ENCODE measurements around the gene RAB34.
"Not testable (repeated sequence)": the region's sequence is repeated elsewhere in the genome, so short reads cannot be mapped to it uniquely, and the experiment has no call there.

The RAB34 gene

DNA sequence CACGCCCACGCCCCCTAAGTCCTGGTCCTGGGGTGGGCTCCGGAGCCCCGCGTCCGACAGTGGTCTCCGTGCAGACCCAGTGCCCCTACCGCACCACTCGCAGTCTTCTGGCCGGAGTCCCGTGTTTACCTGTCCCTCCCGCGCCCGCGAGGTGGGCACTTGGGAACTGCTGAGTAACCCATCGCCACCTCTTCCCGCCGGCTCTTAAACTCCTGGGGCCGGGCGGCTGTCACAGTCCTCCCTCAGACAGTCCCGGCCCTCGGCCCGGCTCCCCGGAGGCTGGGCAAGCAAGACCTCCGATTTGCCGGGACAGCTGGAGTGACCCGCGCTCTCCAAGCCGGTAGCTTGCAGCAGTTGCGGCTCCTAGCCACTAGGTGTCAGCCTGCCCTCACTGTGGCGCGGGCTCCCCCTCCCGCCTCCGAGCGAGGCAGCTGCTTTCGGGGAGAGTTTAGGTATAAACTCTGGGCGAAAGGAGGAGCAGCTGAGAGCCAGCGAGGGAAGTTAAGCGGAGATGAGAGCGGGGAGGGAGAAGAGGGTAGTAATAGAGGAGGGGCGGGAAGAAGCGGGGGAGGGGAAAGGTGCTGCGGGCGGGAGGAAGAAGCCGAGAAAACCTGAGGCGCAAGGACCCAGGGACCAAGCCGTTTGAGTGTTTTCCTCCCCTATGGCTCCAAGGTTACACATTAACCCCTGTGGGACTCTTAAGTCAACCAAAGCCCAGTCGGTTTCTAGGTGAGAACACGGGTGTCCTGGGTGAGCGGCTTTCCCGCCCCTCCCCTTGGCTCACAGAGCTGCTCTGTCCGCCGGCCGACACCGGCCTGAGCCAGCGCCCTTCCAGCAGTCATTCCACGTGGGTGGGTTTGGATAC is 9.2 kb upstream of the RAB34 start:
- peak; percentile 88 for DNase-seq

- peak; percentile 59 for DNase-seq
Observed at GRCh38 chr17:28726226-28726626, 8.6 kb upstream of the RAB34 start, which contains the start of gene TLCD1. TLCD1 (minus strand) TSS chr17:28726233; CDS start chr17:28726097, 136 bp downstream.

DNA sequence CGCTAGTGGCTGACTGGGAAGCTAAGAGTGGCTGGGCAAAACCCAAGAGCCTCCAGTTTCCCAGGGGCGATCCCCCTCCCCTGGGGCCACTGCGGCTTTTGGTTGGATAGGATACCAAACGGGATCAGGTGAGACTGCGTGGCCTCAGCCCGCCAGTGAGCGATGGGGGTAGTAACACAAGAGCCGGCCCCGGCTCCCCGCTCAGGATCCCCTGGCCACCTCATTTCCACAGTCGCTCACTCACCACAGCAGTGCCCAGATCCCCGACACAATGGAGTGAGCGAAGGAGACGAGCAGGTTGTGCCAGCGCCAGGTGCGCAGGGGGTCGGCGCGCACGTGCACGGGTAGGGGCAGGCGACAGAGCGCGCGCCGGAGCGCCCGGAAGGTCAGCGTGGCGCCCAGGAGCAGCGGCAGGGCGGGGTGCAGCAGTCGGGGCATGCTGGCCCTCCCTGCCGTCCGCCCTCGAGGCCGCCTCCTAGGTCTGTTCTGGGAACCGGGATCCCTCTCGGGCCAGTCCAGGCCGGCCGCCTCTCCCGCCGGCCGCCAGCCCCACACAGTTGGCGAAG is 8.1 kb upstream of the RAB34 start:
- DNase-seq: no peak

GRCh38 chr17:28725166-28725659 is 7.5 kb upstream of the RAB34 start:
- no peak for DNase-seq

GRCh38 chr17:28724500-28725165 is 7.0 kb upstream of the RAB34 start:
- DNase-seq: no peak

DNA sequence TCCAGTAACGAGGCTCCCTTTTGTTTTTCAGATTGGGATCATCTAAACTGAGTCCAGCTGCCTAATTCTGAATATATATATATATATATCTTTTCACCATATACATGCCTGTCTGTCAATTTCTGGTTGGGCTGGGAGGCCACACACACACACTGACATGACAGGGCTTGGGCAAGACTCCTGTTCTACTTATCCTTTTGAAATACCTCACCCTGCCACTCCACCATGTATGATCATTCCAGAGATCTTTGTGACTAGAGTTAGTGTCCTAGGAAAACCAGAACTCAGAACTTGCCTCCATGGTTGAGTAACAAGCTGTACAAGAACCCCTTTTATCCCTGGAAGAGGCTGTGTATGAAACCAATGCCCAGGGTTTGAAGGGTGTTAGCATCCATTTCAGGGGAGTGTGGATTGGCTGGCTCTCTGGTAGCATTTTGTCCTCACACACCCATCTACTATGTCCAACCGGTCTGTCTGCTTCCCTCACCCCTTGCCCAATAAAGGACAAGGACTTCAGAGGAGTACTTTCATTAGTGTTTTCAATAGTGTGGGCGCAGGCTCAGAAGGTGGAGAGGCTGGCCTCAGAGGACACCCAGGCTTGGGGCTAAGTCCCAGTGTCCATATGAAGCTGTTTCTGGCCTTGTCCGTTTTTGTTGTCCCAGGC is 6.3 kb upstream of the RAB34 start:
- not testable (repeated sequence) for DNase-seq

DNA sequence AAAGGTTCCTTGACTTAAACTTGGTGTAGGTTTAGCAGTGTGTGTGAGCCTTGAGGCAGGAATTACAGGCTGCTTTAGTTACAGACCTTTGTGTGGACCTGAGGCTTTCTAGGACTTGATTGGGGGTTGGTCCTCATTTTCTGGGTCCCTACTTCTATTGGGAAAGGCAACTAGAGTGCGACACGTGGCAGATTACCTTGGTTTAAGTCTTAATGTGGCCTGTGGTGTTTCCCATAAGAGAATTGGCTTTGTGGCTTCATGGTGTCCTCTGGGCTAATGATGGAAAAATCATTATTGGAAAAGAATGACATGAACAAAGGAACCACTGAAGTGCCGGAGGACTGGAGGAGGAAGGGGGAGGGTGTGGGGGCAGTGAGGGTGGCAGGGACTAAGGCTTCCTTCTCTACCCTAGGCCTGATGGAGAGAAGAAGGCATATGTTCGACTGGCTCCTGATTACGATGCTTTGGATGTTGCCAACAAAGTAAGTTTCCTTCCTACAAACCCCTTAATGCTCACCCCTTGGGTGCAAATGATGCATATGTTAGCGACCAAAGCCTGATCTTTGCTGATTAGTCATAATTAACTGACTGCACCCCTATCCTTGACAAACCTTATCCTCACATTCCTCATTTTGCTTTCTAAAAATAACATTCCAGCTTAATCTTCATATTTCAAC is 5.6 kb upstream of the RAB34 start:
- DNase-seq: no peak

DNA sequence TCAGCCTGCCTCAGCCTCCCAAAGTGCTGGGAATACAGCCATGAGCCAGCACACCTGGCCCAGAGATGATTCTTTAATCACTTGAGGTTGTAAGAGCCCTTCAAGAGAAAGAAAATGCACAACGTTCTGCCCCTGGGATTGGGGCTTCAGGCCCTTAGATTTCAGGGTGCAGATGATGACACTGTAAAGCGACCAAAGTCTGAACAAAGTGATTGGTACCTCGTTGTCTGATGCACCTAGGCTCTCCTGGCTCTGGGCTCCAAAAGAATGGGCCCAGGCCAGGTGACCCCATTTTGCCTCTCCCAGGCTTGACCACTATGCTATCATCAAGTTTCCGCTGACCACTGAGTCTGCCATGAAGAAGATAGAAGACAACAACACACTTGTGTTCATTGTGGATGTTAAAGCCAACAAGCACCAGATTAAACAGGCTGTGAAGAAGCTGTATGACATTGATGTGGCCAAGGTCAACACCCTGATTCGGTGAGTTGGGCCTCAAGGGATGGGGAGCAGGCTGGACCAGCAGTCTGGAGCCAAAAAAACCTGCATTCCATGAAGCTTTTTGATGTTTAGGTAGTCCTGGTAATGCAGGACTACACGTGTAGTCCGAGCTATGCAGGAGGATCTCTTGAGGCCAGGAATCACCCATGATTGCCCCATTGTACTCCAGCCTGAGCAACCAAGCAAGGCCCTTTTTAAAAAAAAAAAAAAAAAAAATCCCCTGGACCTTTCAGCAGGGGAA is 4.9 kb upstream of the RAB34 start:
- DNase-seq: no peak

GRCh38 chr17:28720997-28721329 is 3.3 kb upstream of the RAB34 start:
- not testable (repeated sequence) for DNase-seq

DNA sequence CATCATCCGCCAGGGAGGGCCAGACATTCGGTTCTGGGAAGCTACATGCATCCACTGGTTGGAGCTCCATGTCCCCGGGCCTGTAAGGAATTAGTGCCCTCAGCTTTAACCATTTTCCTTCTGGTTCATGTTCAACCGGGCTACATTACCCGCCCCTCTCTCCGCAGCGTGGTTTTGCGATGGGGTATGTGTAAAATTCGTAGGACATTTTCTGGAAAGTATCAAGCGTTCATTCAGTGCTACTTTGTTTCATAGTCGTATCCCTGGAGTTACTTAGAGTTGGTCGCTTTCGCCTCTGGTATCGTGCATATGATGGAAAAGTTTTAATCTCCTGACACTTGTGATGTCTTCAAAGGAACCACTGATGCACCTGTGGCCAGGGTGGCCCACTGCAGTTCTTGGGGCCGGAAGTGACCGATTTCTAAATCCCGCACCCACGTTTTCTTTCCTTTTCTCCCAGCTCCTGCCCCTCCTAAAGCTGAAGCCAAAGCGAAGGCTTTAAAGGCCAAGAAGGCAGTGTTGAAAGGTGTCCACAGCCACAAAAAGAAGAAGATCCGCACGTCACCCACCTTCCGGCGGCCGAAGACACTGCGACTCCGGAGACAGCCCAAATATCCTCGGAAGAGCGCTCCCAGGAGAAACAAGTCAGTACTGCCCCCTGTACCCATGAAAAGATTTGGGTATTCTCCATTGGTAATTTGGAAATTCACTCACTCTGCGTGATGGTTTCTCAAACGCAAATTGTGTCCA is 2.8 kb upstream of the RAB34 start:
- DNase-seq: no peak

- DNase-seq: no peak
Observed at GRCh38 chr17:28719021-28719433, 1.4 kb upstream of the RAB34 start.

- no peak for DNase-seq
Observed at GRCh38 chr17:28718333-28719020, 809 bp upstream of the RAB34 start.

GRCh38 chr17:28716740-28717577 is 709 bp downstream of the RAB34 start:
- DNase-seq: no peak

GRCh38 chr17:28715217-28715616 is 2.5 kb downstream of the RAB34 start:
- no peak for DNase-seq

- DNase-seq: no peak
Observed at GRCh38 chr17:28714281-28714680, 3.4 kb downstream of the RAB34 start.

- DNase-seq: no peak
Observed at GRCh38 chr17:28712705-28713415, 4.8 kb downstream of the RAB34 start.

DNA sequence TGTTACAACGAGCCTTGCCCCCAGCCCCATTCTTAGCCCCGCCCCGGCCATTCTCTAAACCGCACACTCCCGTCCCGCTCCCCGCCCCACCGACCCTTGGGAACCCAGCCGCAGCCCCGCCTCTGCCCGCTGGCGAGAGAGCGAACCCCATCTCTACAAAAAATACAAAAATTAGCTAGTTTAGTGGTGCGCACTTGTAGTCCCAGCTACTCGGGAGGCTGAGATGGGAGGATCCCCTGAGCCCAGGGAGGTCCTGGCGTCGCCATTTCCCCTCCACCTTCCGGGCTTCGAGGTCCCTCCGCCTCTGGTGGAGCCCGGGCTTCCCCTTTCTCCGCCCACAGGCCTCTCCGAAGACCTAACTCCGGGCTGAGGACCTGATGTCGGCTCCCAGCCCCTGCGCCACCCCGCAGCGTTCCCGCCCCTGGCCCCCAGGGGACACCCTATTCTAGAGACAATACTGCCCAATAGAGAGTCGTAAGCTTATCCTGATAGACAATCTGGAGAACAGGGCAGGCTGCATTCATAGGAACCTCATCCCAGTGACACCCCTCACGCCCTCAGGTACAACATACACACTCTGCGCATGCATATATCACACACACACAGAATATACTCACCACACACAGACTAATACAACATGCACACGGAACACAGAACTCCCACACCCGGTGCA is 5.5 kb downstream of the RAB34 start:
- DNase-seq: peak; percentile 50

- peak; percentile 37 for DNase-seq
Observed at GRCh38 chr17:28711723-28712031, 6.0 kb downstream of the RAB34 start, which contains the start of gene PROCA1. PROCA1 (minus strand) TSS chr17:28711888; CDS start chr17:28711660, 228 bp downstream.
